COLO668 (cell line): ENCODE data around the gene ITGBL1.

Experiments used
- DNase-seq: peaks from one replicate; lab custom pipeline; 2025; ENCODE audit not compliant: unreplicated experiment; lab: John Stamatoyannopoulos, UW

Gene ITGBL1

GRCh38 chr13:101730420-101731000 lies 278.0 kb downstream of the ITGBL1 start:
- DNase-seq: no peak

DNA sequence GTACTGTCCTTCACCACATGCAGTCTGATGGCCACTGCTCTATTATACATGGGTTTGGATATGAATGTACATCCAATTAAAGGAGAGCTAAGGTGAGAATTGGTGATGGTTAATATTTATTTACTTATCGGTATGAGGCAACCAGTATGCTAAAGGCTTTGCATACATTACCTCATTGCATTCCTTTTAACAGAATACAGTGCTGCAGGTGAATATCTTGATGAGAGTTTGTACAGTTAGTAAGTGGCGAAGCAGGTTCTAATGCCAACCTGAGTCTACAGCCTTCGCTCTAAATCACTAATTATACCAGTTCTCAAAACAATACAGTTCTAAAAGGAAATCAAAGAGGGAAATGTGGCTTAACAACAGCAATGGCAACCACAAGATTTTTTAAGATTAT lies 284.1 kb downstream of the ITGBL1 start:
- no peak for DNase-seq

DNA sequence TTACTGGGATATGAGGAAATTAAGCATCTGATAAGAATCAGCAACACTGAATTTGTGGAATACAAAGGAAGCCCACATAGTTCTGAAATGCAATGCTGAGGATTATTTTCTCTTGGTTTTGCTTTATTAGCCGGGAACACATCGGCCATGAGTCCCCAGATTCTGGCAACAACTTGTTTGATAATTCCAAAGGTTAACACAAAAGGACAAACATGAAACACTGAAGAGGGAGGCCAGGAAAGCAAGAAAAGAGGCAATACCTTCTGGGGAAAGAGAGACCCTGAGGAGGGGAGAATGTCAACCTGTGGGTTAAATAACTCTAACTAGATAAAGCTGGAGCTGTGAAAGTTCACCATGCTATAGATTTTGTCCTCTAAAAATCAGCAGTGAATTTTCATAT lies 285.9 kb downstream of the ITGBL1 start:
- DNase-seq: no peak

GRCh38 chr13:101739382-101740178 lies 287.1 kb downstream of the ITGBL1 start:
- no peak for DNase-seq

DNA sequence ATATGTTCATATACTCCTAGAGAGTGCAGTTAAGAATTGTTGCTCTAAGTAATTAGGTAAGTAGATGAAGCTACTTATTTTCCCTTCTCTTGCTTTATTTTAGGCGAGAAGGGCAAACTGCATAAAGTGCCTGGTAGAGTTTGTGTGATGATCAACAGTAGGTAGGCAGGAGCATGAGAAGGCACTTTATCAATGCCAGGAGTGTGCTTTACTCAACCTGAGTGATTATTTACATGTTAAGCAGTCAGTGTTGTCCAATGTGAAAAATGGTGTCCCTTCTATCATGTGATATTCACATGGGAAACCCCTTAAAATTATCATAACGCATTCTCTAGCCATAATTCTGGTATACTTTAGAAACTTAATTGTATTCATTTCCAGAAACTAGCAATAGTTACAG lies 294.0 kb downstream of the ITGBL1 start:
- DNase-seq: no peak

- no peak for DNase-seq
Observed at GRCh38 chr13:101747039-101747438, 294.6 kb downstream of the ITGBL1 start.

GRCh38 chr13:101749584-101749983 lies 297.1 kb downstream of the ITGBL1 start:
- no peak for DNase-seq

GRCh38 chr13:101751488-101751887 lies 299.0 kb downstream of the ITGBL1 start:
- DNase-seq: peak; percentile 62

GRCh38 chr13:101752432-101752831 lies 300.0 kb downstream of the ITGBL1 start:
- no peak for DNase-seq

DNA sequence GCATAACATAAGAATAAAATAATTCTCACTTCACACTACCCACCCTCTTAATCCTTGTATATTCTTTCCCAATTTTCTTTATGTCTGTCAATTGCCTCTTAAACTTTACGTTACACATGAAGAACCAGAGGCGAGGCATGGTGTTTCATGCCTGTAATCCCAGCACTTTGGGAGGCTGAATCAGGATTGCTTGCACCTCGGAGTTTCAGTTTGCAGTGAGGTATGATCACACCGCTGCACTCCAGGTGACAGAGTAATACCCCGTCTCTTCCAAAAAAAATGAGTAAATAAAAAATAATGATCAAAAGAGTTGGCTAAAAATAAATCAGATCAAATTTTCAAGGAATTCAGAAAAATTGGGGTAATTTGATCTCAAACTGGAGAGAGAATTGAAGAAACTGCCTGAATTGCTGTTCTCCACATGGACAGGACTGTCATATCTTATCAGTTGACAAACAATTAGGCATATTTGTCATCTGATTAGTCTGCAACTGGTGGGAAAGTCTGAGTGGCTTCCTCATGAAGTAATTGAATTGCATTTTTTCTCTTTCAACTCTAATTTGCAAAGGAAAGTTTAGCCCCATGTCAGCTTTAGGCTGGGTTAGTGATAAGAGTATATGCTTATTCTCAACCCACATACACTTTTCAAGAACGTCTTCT lies 302.9 kb downstream of the ITGBL1 start:
- no peak for DNase-seq

- DNase-seq: no peak
Observed at GRCh38 chr13:101757446-101758039, 305.1 kb downstream of the ITGBL1 start.

DNA sequence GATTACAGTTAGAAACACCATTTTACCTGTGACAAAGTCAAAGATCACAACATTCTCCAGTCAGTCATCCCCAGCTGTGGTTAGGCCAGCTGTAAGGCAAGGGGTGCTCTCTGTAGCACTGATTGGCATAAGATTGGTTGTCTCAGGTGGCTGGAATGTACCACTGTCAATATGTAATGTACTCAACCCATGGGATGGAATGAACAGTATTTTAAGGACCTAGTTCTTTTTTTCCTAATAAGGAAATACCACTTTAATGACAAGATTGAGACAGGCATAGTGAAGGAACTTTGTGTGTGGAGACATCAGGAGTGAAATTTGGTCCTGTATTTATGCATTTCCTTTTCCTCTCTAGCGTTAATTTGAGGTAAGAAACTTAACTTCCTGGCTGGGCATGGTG lies 310.7 kb downstream of the ITGBL1 start:
- no peak for DNase-seq
